Memory B cell (primary cell): ENCODE data around the gene BCL2L15.
A peak's percentile ranks its signal among the peaks of the same experiment; 100 is the strongest.

Experiments
- ATAC-seq: fragments of 150-1000 bp; cut with Tn5 transposase; 2 replicates; pipeline ENCODE4 v1.10.0; 2021; ENCODE audit warnings: low read depth, mild to moderate bottlenecking, moderate library complexity
- DNase-seq, 2 donors: peaks; one replicate each; pipeline ENCODE4 v3.0.0; 2022; ENCODE audit warnings: low spot score in 2 of 2
- H3K27ac Mint-ChIP-seq: one replicate; pipeline ENCODE4 v1.8.0; 2022; ENCODE audit warnings: mild to moderate bottlenecking, moderate library complexity, mixed read lengths
- H3K27me3 Mint-ChIP-seq: one replicate; pipeline ENCODE4 v1.8.0; 2022; ENCODE audit warnings: mixed read lengths
- H3K36me3 Mint-ChIP-seq: one replicate; pipeline ENCODE4 v1.8.0; 2022; ENCODE audit warnings: mild to moderate bottlenecking, mixed read lengths
- H3K4me1 Mint-ChIP-seq: one replicate; pipeline ENCODE4 v1.8.0; 2022; ENCODE audit warnings: mixed read lengths
- H3K4me3 Mint-ChIP-seq: one replicate; pipeline ENCODE4 v1.8.0; 2022; ENCODE audit warnings: mild to moderate bottlenecking, moderate library complexity, mixed read lengths
- H3K9me3 Mint-ChIP-seq: one replicate; pipeline ENCODE4 v1.8.0; 2022; ENCODE audit warnings: mixed read lengths

BCL2L15 gene

GRCh38 chr1:113887402-113888175 lies at the start of gene BCL2L15:
Gene BCL2L15 (minus strand): TSS chr1:113887581. CDS start chr1:113887375, 206 bp downstream.
- H3K27me3 Mint-ChIP-seq = no peaks in the 10 kb centered on the region
- DNase-seq (no peak), ATAC-seq (no peak)
- no peak within 1 kb of the TSS for H3K27ac Mint-ChIP-seq
- H3K4me3 Mint-ChIP-seq = no peak within 1 kb of the TSS
- H3K4me1 Mint-ChIP-seq = no peaks in the 10 kb centered on the region
- H3K9me3 Mint-ChIP-seq = no peaks in the 10 kb centered on the region
- peaks cover 4% of the 10 kb centered on the region for H3K36me3 Mint-ChIP-seq

GRCh38 chr1:113937146-113937545 lies 49.8 kb upstream of the BCL2L15 start:
- ATAC-seq (no peak), DNase-seq (no peak)
- Mint-ChIP-seq H3K4me3 (no peak overlapping the region), H3K36me3 (peaks cover 19% of the 10 kb centered on the region), H3K4me1 (peaks cover 39% of the 10 kb centered on the region), H3K27ac (no peak overlapping the region), H3K9me3 (no peaks in the 10 kb centered on the region), H3K27me3 (no peaks in the 10 kb centered on the region)

DNA sequence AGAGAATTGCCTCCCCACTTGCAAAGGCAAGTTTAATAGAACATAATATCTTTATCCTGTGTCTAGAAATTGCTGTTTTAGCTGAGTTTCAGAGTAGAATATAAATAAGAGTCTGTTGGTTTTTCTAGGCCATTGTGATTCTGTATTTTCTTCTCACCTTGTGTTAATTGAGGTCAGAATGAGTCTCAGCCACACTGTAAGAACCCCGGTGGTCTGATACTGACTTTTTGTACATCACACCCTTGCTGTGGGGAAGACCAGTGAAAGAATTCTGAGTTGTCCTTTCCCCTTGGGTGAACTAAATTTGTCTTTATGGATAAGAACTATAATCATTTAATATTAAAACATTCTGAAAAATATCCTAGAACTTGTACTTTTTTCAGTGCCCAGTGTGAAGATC lies 48.6 kb upstream of the BCL2L15 start:
- no peak overlapping the region for H3K27ac Mint-ChIP-seq
- no peaks in the 10 kb centered on the region for H3K27me3 Mint-ChIP-seq
- peaks cover 47% of the 10 kb centered on the region for H3K4me1 Mint-ChIP-seq
- H3K36me3 Mint-ChIP-seq = peaks cover 19% of the 10 kb centered on the region
- ATAC-seq (no peak), DNase-seq (no peak)
- no peaks in the 10 kb centered on the region for H3K9me3 Mint-ChIP-seq
- no peak overlapping the region for H3K4me3 Mint-ChIP-seq

DNA sequence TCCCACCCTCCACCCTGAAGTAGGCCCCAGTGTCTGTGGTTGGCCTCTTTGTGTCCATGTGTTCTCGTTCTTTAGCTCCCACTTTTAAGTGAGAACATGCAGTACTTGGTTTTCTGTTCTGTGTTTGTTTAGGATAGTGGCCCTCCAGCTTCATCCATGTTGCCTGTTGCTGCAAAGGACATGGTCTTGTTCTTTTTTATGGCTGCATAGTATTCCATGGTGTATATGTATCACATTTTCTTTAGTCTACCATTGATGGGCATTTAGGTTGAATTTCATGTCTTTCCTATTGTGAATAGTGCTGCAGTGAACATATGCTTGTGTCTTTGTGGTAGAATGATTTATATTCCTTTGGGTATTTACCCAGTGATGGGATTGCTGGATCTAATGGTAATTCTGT lies 47.8 kb upstream of the BCL2L15 start:
- ATAC-seq = no peak
- no peak overlapping the region for H3K4me3 Mint-ChIP-seq
- no peaks in the 10 kb centered on the region for H3K27me3 Mint-ChIP-seq
- H3K36me3 Mint-ChIP-seq = peaks cover 12% of the 10 kb centered on the region
- H3K4me1 Mint-ChIP-seq = peaks cover 49% of the 10 kb centered on the region
- H3K27ac Mint-ChIP-seq = no peak overlapping the region
- H3K9me3 Mint-ChIP-seq = no peaks in the 10 kb centered on the region
- DNase-seq = no peak

GRCh38 chr1:113934511-113935055 lies 47.2 kb upstream of the BCL2L15 start:
- H3K4me3 Mint-ChIP-seq = no peak overlapping the region
- peaks cover 47% of the 10 kb centered on the region for H3K4me1 Mint-ChIP-seq
- no peak for ATAC-seq
- DNase-seq = no peak
- peaks cover 9% of the 10 kb centered on the region for H3K36me3 Mint-ChIP-seq
- no peaks in the 10 kb centered on the region for H3K27me3 Mint-ChIP-seq
- no peak overlapping the region for H3K27ac Mint-ChIP-seq
- no peaks in the 10 kb centered on the region for H3K9me3 Mint-ChIP-seq

DNA sequence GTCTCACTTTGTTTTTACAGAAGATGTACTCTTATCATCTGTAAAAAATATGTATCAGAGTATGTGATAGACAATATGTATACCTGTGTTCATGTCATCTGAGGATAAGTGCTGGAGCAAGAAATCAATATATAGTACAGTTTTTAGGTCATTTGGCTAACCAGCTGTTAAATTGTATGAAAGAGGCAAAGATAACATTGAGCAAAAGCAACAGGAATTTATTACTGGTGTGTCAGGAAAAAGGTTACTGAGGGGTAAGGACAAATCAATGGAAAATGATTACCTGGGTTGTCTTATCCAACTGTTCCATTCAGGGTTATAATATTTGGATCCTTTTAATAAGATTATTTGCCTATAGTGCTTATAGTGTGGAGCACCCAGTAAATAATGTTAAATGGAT lies 46.6 kb upstream of the BCL2L15 start:
- DNase-seq (no peak), ATAC-seq (no peak)
- Mint-ChIP-seq H3K27me3 (no peaks in the 10 kb centered on the region), H3K9me3 (no peaks in the 10 kb centered on the region), H3K4me1 (peaks cover 42% of the 10 kb centered on the region), H3K36me3 (peaks cover 9% of the 10 kb centered on the region), H3K4me3 (no peak overlapping the region), H3K27ac (peak overlapping the region; percentile 54)

DNA sequence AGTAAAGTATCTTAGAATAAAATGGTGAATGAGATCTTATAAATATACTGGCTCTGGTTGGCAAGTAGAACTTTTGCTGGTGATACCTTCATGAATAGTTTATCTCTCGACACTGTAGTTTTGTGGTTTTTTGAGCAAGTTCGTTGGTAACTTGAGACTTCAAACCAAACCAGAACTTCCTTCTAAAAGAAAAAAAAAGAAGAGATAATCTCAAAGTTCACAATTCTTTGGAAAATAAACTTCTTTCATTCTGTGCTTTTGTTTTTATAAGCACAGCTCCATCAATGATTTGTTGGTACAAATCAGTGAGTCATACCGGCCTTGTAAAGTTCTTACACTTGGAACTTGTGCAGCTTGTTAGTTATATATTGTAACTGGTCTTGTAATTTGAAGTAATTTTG lies 44.1 kb upstream of the BCL2L15 start:
- DNase-seq (no peak), ATAC-seq (no peak)
- Mint-ChIP-seq H3K9me3 (no peaks in the 10 kb centered on the region), H3K27ac (peak overlapping the region; percentile 99), H3K4me1 (peaks cover 40% of the 10 kb centered on the region), H3K4me3 (peak overlapping the region; percentile 94), H3K36me3 (peaks cover 9% of the 10 kb centered on the region), H3K27me3 (no peaks in the 10 kb centered on the region)

DNA sequence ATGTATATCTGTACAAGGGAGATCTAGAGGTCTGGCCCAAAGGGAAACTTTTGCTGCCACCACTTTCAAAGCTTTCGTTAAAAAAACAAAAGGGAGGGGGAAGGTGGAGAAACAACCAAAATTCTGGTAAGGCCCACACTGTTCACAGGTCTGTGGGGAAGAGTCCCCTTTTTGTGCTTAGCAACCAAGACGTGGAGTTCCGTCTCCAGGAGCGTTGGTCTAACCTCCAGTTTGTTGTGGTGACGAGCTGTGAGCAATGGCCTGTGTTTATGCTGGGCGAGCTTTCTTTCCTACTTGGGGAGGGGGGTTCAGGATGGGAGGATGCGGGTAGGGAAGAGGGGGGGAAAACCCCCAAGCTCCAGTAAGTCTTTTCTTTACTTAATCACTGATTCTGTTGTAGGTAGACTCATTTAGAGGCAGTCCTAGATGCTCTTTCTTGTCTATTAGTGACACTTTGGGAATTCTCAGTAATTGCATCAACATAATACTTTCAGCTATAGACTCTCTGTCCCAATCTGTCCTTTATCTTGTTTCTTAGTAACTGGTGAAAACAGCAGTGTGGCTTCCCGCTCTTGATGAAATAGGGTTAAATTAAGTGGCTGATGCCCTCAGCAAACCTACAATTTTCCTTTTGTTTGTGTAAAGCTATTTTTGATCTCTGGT lies 43.2 kb upstream of the BCL2L15 start:
- Mint-ChIP-seq H3K4me1 (peaks cover 40% of the 10 kb centered on the region), H3K9me3 (no peaks in the 10 kb centered on the region), H3K27me3 (no peaks in the 10 kb centered on the region), H3K4me3 (peak overlapping the region; percentile 94), H3K36me3 (peaks cover 9% of the 10 kb centered on the region), H3K27ac (peak overlapping the region; percentile 99)
- DNase-seq (peak in 1 of 2 donors; percentile 56), ATAC-seq (peak; percentile 36)

DNA sequence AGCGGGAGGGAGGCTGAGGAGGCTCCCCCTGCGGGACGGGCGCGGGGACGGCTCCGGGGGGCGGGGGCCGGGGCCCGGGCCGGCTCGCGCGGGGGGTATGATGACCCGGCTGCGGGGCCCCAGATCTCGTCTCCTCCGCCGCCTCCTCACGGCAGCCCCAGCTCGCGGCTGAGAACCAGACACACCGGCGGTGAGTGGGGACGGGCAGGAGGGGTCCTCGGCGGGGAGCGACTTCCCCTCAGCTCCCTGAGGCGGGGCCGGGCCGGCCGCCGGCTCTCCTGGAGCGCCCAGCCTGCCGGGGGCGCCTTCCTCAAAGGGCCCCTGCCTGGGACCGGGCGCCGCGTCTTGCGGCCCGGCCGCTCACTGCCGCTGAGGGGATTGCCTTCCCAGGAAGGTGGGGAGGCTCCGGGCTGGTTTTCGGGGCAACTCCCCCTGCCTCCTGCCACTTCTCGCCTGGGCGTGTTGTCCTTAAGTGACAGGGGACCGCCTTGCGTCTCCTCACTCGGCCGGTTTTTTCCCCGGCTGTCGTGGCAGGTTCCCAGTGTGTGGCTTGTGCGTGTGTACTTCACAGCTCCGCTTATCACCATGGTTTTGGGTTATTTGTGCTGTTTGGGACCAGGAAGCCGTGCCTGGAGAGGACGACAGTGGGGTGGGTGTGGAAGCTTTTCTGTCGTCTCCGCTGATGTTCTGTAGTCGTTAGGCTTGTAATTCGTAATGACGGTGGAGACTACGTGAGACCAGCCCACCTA lies 42.5 kb upstream of the BCL2L15 start:
- Mint-ChIP-seq H3K27me3 (no peaks in the 10 kb centered on the region), H3K9me3 (no peaks in the 10 kb centered on the region), H3K27ac (peak overlapping the region; percentile 99), H3K4me1 (peaks cover 40% of the 10 kb centered on the region), H3K4me3 (peak overlapping the region; percentile 99), H3K36me3 (peaks cover 9% of the 10 kb centered on the region)
- ATAC-seq = peak; percentile 41
- DNase-seq = peak; percentile 71 to 73

- Mint-ChIP-seq H3K36me3 (peaks cover 9% of the 10 kb centered on the region), H3K27me3 (no peaks in the 10 kb centered on the region), H3K4me3 (peak within 1 kb of the TSS; percentile 99), H3K4me1 (peaks cover 40% of the 10 kb centered on the region), H3K9me3 (no peaks in the 10 kb centered on the region), H3K27ac (peak within 1 kb of the TSS; percentile 99)
- peak; percentile 63 for ATAC-seq
- peak; percentile 92 to 95 for DNase-seq
Observed at GRCh38 chr1:113928941-113929749, 41.8 kb upstream of the BCL2L15 start, which contains the start of gene HIPK1. Gene HIPK1 (plus strand): TSS chr1:113929324.

- DNase-seq (no peak), ATAC-seq (no peak)
- peak overlapping the region; percentile 99 for H3K4me3 Mint-ChIP-seq
- H3K9me3 Mint-ChIP-seq = no peaks in the 10 kb centered on the region
- H3K36me3 Mint-ChIP-seq = peaks cover 5% of the 10 kb centered on the region
- peaks cover 35% of the 10 kb centered on the region for H3K4me1 Mint-ChIP-seq
- H3K27me3 Mint-ChIP-seq = no peaks in the 10 kb centered on the region
- H3K27ac Mint-ChIP-seq = peak overlapping the region; percentile 99
Observed at GRCh38 chr1:113928187-113928930, 41.0 kb upstream of the BCL2L15 start.

- no peak overlapping the region for H3K4me3 Mint-ChIP-seq
- no peaks in the 10 kb centered on the region for H3K27me3 Mint-ChIP-seq
- no peaks in the 10 kb centered on the region for H3K9me3 Mint-ChIP-seq
- DNase-seq = no peak
- H3K27ac Mint-ChIP-seq = no peak overlapping the region
- no peak for ATAC-seq
- no peaks in the 10 kb centered on the region for H3K36me3 Mint-ChIP-seq
- H3K4me1 Mint-ChIP-seq = peaks cover 11% of the 10 kb centered on the region
Observed at GRCh38 chr1:113924473-113924872, 37.1 kb upstream of the BCL2L15 start.

DNA sequence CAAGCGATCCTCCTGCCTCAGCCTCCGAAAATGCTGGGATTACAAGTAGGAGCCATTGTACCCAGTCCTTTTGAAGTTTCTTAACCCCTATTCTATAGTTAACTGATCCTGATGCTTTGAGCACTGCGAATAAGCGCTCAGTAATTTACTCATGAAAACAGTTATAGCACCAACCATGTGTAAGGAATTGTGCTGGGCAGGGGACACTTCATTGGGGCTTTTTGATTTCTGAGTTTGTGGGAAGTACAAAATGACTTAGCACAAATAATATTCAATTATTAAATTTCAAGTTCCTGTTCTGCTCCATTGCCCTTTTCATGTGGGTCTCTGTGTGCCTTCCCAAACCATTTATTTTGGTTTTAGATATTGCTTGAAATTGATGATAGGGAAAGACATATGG lies 35.6 kb upstream of the BCL2L15 start:
- no peak for DNase-seq
- no peaks in the 10 kb centered on the region for H3K36me3 Mint-ChIP-seq
- no peak overlapping the region for H3K4me3 Mint-ChIP-seq
- peaks cover 7% of the 10 kb centered on the region for H3K4me1 Mint-ChIP-seq
- no peaks in the 10 kb centered on the region for H3K27me3 Mint-ChIP-seq
- no peaks in the 10 kb centered on the region for H3K9me3 Mint-ChIP-seq
- H3K27ac Mint-ChIP-seq = no peak overlapping the region
- no peak for ATAC-seq
